ENCODE data around the gene DBN1. TPM values are rescaled to one million over a fixed set of nuclear protein-coding genes. Genes with fewer than 3 reads are reported as not detected.

DBN1 gene
- total and polyA plus RNA-seq, 9 of the 15 experiments (the other 6 are each of a cell fraction or from before 2014, with no cell fraction given), result 0.25 to 87.2 (median 27.9) TPM

DNA sequence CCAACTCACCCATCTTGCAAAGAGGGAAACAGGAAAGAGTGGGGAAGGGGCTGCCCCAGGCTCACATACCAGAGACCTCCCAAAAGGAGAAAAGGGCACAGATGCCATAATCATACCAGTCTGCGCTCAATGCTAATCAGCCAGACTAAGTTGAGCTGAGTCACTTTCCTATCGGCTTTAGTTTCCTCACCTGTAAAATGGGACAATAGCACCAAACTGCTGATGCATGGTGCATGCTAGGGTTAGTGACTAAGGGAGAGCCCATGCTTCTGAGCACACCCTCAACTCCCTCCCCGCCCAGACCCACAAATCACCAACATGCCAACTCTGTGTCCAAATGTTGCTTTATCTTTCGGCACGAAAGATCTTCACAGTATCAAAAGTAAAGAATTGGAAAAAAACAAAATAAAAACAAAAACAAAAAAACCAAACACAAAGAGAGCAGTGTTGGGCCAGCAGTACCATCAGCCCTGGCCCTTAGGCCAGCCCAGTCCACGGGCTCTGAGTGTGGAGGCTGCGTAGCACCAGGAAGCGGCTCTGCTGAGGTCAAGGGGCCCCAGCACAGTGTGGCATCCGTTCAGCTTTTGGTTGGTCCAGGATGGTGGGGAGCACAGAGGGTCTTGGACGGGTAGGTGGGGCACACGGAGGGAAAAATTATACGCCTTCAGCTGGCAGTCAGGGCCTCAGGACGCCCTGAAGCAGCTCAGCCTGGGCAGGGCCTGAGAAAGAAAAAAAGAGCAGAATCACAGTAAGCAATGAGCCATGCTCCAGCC, 46.2 kb upstream of the DBN1 start (continued):
- TF ChIP-seq, protein P1, sequence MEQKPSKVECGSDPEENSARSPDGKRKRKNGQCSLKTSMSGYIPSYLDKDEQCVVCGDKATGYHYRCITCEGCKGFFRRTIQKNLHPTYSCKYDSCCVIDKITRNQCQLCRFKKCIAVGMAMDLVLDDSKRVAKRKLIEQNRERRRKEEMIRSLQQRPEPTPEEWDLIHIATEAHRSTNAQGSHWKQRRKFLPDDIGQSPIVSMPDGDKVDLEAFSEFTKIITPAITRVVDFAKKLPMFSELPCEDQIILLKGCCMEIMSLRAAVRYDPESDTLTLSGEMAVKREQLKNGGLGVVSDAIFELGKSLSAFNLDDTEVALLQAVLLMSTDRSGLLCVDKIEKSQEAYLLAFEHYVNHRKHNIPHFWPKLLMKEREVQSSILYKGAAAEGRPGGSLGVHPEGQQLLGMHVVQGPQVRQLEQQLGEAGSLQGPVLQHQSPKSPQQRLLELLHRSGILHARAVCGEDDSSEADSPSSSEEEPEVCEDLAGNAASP (IDR thresholded peaks at IDR 0.05), result no peak
- TF ChIP-seq MTA1 (IDR thresholded peaks at IDR 0.05; ENCODE audit: borderline replicate concordance) (no peak), KLF16 (IDR thresholded peaks at IDR 0.05) (no peak), ATF6 (CRISPR knock-in tag; IDR thresholded peaks at IDR 0.05) (no peak), BCLAF1 (IDR thresholded peaks at IDR 0.05; ENCODE audit: borderline replicate concordance in 1 of 2, control insufficient read depth in 1 of 2, low read depth in 2 of 2, low read length in 1 of 2) (no peak), BCOR (IDR thresholded peaks at IDR 0.05) (peak; percentile 73), KDM1A (IDR thresholded peaks at IDR 0.05) (peak; percentile 35 to 44; a peak in 2 of 4 replicates), MAFG (tag; conservative IDR thresholded peaks at IDR 0.05) (peak; percentile 31; the same call in 1 of the 2 replicates)

Data from K562 (cell line).